WTC11 (cell line): ENCODE results near the gene SETD2. TPM values are rescaled to one million over a fixed set of nuclear protein-coding genes. Genes with fewer than 3 reads are reported as not detected.
A peak's percentile ranks its signal among the peaks of the same experiment; 100 is the strongest.

ENCODE experiments used
- ATAC-seq: fragments of 200-7000 bp; cut with Tn5 transposase; 2 replicates; pipeline ENCODE4 v1.10.0; 2021; ENCODE audit warnings: mild to moderate bottlenecking, moderate library complexity
- CTCF ChIA-PET: fragments of 300-600 bp; sonication (Branson Sonifier 250); formaldehyde crosslinking; loops from one replicate; lab custom pipeline; 2021; ENCODE audit warnings: antibody characterized with exemption; lab: Charles Lee
- POLR2A ChIA-PET: fragments of 350-600 bp; sonication (Branson Sonifier 250); formaldehyde crosslinking; loops from one replicate; lab custom pipeline; 2021; ENCODE audit warnings: antibody characterized with exemption; lab: Charles Lee
- DNase-seq: peaks from one replicate; pipeline ENCODE4 v3.0.0; 2021; ENCODE audit warnings: low spot score
- H3K27ac Mint-ChIP-seq: 2 replicates; pipeline ENCODE4 v1.8.0; 2021; ENCODE audit warnings: mixed read lengths
- H3K27me3 Mint-ChIP-seq: 2 replicates; pipeline ENCODE4 v1.8.0; 2021; ENCODE audit warnings: low read depth, mild to moderate bottlenecking, moderate library complexity, mixed read lengths
- H3K36me3 Mint-ChIP-seq: 2 replicates; pipeline ENCODE4 v1.8.0; 2021; ENCODE audit warnings: mixed read lengths
- H3K4me1 Mint-ChIP-seq: 2 replicates; pipeline ENCODE4 v1.8.0; 2022; ENCODE audit warnings: mixed read lengths
- H3K4me3 Mint-ChIP-seq: 2 replicates; pipeline ENCODE4 v1.8.0; 2021; ENCODE audit warnings: mild to moderate bottlenecking, moderate library complexity, mixed read lengths
- H3K9me3 Mint-ChIP-seq: 2 replicates; pipeline ENCODE4 v1.8.0; 2021; ENCODE audit warnings: mixed read lengths
- AFF4 ChIP-seq: sonication (generic); formaldehyde crosslinking; IDR thresholded peaks from 2 replicates; pipeline ENCODE4 v1.8.1; 2023; ENCODE audit warnings: mild to moderate bottlenecking, missing genetic modification reagents, borderline replicate concordance
- CBFB ChIP-seq: sonication (generic); formaldehyde crosslinking; IDR thresholded peaks from 2 replicates; pipeline ENCODE4 v1.8.1; 2022; ENCODE audit warnings: mild to moderate bottlenecking, low read depth, missing genetic modification reagents
- CREB1 ChIP-seq: sonication (generic); formaldehyde crosslinking; IDR thresholded peaks from 2 replicates; pipeline ENCODE4 v1.8.0; 2023; ENCODE audit warnings: mild to moderate bottlenecking, missing genetic modification reagents
- CREM ChIP-seq: sonication (generic); formaldehyde crosslinking; IDR thresholded peaks from 2 replicates; pipeline ENCODE4 v1.8.1; 2022; ENCODE audit warnings: mild to moderate bottlenecking, missing genetic modification reagents, moderate library complexity
- E2F1 ChIP-seq: sonication (generic); formaldehyde crosslinking; IDR thresholded peaks from 2 replicates; pipeline ENCODE4 v1.8.0; 2022; ENCODE audit warnings: mild to moderate bottlenecking, missing genetic modification reagents
- E2F5 ChIP-seq: sonication (generic); formaldehyde crosslinking; IDR thresholded peaks from 2 replicates; pipeline ENCODE4 v1.8.1; 2022; ENCODE audit warnings: mild to moderate bottlenecking, moderate library complexity, missing genetic modification reagents
- ETV6 ChIP-seq: sonication (generic); formaldehyde crosslinking; IDR thresholded peaks from 2 replicates; pipeline ENCODE4 v1.8.1; 2022; ENCODE audit warnings: mild to moderate bottlenecking, missing genetic modification reagents
- JAZF1 ChIP-seq: fragments of 250-450 bp; sonication (Bioruptor Pico); IDR thresholded peaks from 2 replicates; pipeline ENCODE4 v1.9.0; 2021; ENCODE audit warnings: moderate library complexity, mild to moderate bottlenecking, inconsistent platforms
- JUN ChIP-seq: sonication (generic); formaldehyde crosslinking; IDR thresholded peaks from 2 replicates; pipeline ENCODE4 v1.8.0; 2023; ENCODE audit warnings: mild to moderate bottlenecking, missing genetic modification reagents
- MYBL2 ChIP-seq: sonication (generic); formaldehyde crosslinking; IDR thresholded peaks from 2 replicates; pipeline ENCODE4 v1.8.1; 2023; ENCODE audit warnings: mild to moderate bottlenecking, moderate library complexity, missing genetic modification reagents
- NFATC4 ChIP-seq: fragments of 250-450 bp; sonication (Bioruptor Pico); IDR thresholded peaks from 2 replicates; pipeline ENCODE4 v1.9.0; 2021; ENCODE audit warnings: mild to moderate bottlenecking
- NFE2L1 ChIP-seq: sonication (generic); formaldehyde crosslinking; IDR thresholded peaks from 2 replicates; pipeline ENCODE4 v1.8.1; 2023; ENCODE audit warnings: missing genetic modification reagents
- NFYB ChIP-seq: sonication (generic); formaldehyde crosslinking; conservative IDR thresholded peaks from 2 replicates; pipeline ENCODE4 v1.8.0; 2022; ENCODE audit warnings: low read depth, missing genetic modification reagents
- TCF7 ChIP-seq: sonication (generic); formaldehyde crosslinking; IDR thresholded peaks from 2 replicates; pipeline ENCODE4 v1.8.0; 2022; ENCODE audit warnings: mild to moderate bottlenecking, low read depth, missing genetic modification reagents, moderate library complexity
- USF1 ChIP-seq: sonication (generic); formaldehyde crosslinking; IDR thresholded peaks from 2 replicates; pipeline ENCODE4 v1.8.0; 2022; ENCODE audit warnings: mild to moderate bottlenecking, missing genetic modification reagents
- USF2 ChIP-seq: sonication (generic); formaldehyde crosslinking; IDR thresholded peaks from 2 replicates; pipeline ENCODE4 v1.8.1; 2023; ENCODE audit warnings: mild to moderate bottlenecking, missing genetic modification reagents, moderate library complexity
- ZNF219 ChIP-seq: sonication (generic); formaldehyde crosslinking; IDR thresholded peaks from 2 replicates; pipeline ENCODE4 v1.8.0; 2023; ENCODE audit warnings: missing genetic modification reagents, mild to moderate bottlenecking, borderline replicate concordance
- ZNF396 ChIP-seq: fragments of 250-450 bp; sonication (Bioruptor Pico); IDR thresholded peaks from 2 replicates; pipeline ENCODE4 v1.8.0; 2021; ENCODE audit warnings: mild to moderate bottlenecking, moderate library complexity, borderline replicate concordance
- ZNF671 ChIP-seq: fragments of 250-450 bp; sonication (Bioruptor Pico); IDR thresholded peaks from 2 replicates; pipeline ENCODE4 v1.8.0; 2021; ENCODE audit warnings: mild to moderate bottlenecking
- total RNA-seq: library from RNA; stranded (reverse); gene quantifications from 3 replicates; pipeline ENCODE4 v1.2.3, GENCODE V29; 2021

SETD2 gene
- total RNA-seq, 1 experiment from 2014 or later = 39.8 TPM

- TF ChIP-seq USF2 (CRISPR knock-in tag) = no peak
- TF ChIP-seq TCF7 (CRISPR knock-in tag) = no peak
- TF ChIP-seq NFATC4 (CRISPR knock-in tag) = no peak
- ChIA-PET CTCF (no interaction called here), POLR2A (no interaction called here)
- Mint-ChIP-seq H3K27ac (peak overlapping the region; percentile 48), H3K27me3 (no peaks in the 10 kb centered on the region), H3K4me1 (no peaks in the 10 kb centered on the region), H3K36me3 (peaks cover 15% of the 10 kb centered on the region), H3K9me3 (no peaks in the 10 kb centered on the region), H3K4me3 (no peak overlapping the region)
- no peak for DNase-seq
- no peak for ATAC-seq
These were observed 74.3 kb downstream of the SETD2 start for GRCh38 chr3:47089630-47090029.

- no peak for DNase-seq
- no peaks in the 10 kb centered on the region for H3K4me1 Mint-ChIP-seq
- peaks cover 24% of the 10 kb centered on the region for H3K36me3 Mint-ChIP-seq
- no peak for ATAC-seq
- no peaks in the 10 kb centered on the region for H3K9me3 Mint-ChIP-seq
- H3K27me3 Mint-ChIP-seq = no peaks in the 10 kb centered on the region
- no peak overlapping the region for H3K4me3 Mint-ChIP-seq
- ChIA-PET POLR2A (no interaction called here), CTCF (no interaction called here)
- no peak for TF ChIP-seq NFYB (CRISPR knock-in tag)
- TF ChIP-seq NFE2L1 = no peak
- TF ChIP-seq E2F5 (CRISPR knock-in tag) = no peak
- TF ChIP-seq ETV6 (CRISPR knock-in tag) = no peak
- TF ChIP-seq ZNF219 (CRISPR knock-in tag) = no peak
- no peak for TF ChIP-seq JUN
- no peak for TF ChIP-seq CREB1
- no peak for TF ChIP-seq MYBL2
- TF ChIP-seq CREM (CRISPR knock-in tag) = no peak
- TF ChIP-seq ZNF396 (CRISPR knock-in tag) = no peak
- no peak for TF ChIP-seq JAZF1 (CRISPR knock-in tag)
- TF ChIP-seq CBFB (CRISPR knock-in tag) = no peak
- no peak for TF ChIP-seq AFF4 (CRISPR knock-in tag)
- TF ChIP-seq USF1 (CRISPR knock-in tag) = no peak
- no peak for TF ChIP-seq E2F1 (CRISPR knock-in tag)
- TF ChIP-seq ZNF671 (CRISPR knock-in tag) = no peak
- H3K27ac Mint-ChIP-seq = peak overlapping the region; percentile 64; the same call in 1 of the 2 replicates
These were observed 77.8 kb downstream of the SETD2 start for GRCh38 chr3:47086071-47086470.
